ENCODE data around the gene GNAO1.

- no peak for TF ChIP-seq CTCF (IDR thresholded peaks at IDR 0.05; ENCODE audit: poor library complexity, severe bottlenecking)
- TF ChIP-seq TAF1 (IDR thresholded peaks at IDR 0.05; ENCODE audit: low read depth) = no peak
Measured at GRCh38 chr16:56349711-56350161, 158.4 kb downstream of the GNAO1 start.
